MM.1S (cell line): ENCODE measurements around the gene ETAA1.

ENCODE experiments used
- EZH2 ChIP-seq: fragments of 300-600 bp; sonication (generic); optimal IDR thresholded peaks from 2 replicates; pipeline ENCODE3; 2017; ENCODE audit warnings: low read depth, mild to moderate bottlenecking, antibody characterized with exemption, low read length, mixed read lengths
- EZH2phosphoT487 ChIP-seq: fragments of 300-600 bp; sonication (generic); IDR thresholded peaks from 2 replicates; pipeline ENCODE4 v1.6.1; 2018; ENCODE audit warnings: antibody characterized with exemption, low read length
- TF ChIP-seq, protein P1 (sequence below): fragments of 300-600 bp; sonication (generic); IDR thresholded peaks from 2 replicates; pipeline ENCODE4 v1.5.1; 2016; ENCODE audit warnings: antibody characterized with exemption, low read length, mixed read lengths

DNA sequence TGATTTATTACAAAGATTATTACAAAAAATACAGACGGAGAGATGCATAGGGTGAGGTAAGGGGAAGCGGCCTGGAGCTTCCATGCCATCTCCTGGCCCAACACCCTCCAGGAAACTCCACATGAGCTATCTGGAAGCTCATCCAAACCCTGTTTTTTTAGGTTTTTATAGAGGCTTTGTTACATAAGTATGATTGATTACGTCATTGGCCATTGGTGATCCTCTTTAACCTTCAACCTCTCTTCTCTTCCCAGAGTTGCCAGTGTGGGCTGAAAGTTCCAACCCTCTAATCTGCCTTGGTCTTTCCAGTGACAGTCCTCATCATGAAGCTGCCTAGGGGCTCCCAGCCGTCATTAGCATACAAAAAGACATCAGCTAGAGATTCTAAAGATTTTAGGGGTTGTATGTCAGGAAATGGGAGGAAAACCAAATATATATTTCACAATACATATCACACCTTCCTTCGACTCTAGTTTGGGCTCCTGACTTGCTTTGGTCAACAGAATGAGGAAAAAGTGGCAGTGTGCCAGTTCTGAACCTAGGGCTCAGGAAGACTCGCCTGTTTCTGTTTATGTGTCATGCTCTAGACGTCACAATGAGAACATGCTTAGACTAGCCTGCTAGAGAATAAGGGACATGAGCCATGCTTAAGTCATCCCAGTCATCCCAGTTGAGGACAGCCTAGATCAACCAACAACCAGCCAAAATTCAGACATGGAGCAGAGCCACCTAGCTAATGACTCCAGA is 54.1 kb downstream of the ETAA1 start:
- TF ChIP-seq, protein P1, sequence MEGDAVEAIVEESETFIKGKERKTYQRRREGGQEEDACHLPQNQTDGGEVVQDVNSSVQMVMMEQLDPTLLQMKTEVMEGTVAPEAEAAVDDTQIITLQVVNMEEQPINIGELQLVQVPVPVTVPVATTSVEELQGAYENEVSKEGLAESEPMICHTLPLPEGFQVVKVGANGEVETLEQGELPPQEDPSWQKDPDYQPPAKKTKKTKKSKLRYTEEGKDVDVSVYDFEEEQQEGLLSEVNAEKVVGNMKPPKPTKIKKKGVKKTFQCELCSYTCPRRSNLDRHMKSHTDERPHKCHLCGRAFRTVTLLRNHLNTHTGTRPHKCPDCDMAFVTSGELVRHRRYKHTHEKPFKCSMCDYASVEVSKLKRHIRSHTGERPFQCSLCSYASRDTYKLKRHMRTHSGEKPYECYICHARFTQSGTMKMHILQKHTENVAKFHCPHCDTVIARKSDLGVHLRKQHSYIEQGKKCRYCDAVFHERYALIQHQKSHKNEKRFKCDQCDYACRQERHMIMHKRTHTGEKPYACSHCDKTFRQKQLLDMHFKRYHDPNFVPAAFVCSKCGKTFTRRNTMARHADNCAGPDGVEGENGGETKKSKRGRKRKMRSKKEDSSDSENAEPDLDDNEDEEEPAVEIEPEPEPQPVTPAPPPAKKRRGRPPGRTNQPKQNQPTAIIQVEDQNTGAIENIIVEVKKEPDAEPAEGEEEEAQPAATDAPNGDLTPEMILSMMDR: no peak
- TF ChIP-seq EZH2phosphoT487 (no peak), EZH2 (no peak)
